Adipose tissue (tissue), 3 donors: ENCODE measurements around the gene USP3. TPM values are rescaled to one million over a fixed set of nuclear protein-coding genes. Genes with fewer than 3 reads are reported as not detected.

Source experiments
- polyA plus RNA-seq, 3 donors: library from polyadenylated mRNA; stranded (reverse); fragments of 200-250 nt; gene quantifications; one replicate each; pipeline ENCODE4 v1.2.3, GENCODE V29; 2013
- donor health status: healthy with polysubstance abuse.
- donor health status: Bipolar disorder and iron deficiency.
- donor health status: healthy.

The USP3 gene
- polyA plus RNA-seq, 3 donors: 12.0 to 27.6 (median 15.6) TPM

Other genes with a start within 250 kb of the USP3 start
- 1 to 10 TPM; 2.6 to 7.9 (median 7.4) TPM for gene APH1B, start 227.0 kb upstream of the USP3 start, polyA plus RNA-seq
- gene CA12, start 122.7 kb upstream of the USP3 start, polyA plus RNA-seq: 1 to 10 TPM; 1.5 to 9.6 (median 3.7) TPM
- gene FBXL22, start 92.8 kb downstream of the USP3 start, polyA plus RNA-seq: under 1 TPM; 0.55 to 0.79 (median 0.67) TPM